Esophagus muscularis mucosa (tissue), 4 donors: Measurements from ENCODE around the gene UBAP2L.

ENCODE experiments used
- CTCF ChIP-seq, 3 experiments: fragments of 200-600 bp in 2 of 3; fragments of 450-650 bp in 1 of 3; sonication (generic) in 2 of 3; IDR thresholded peaks; one replicate each; pipeline ENCODE4 v1.5.1; 2017 to 2019; ENCODE audit warnings: antibody characterized with exemption in 3 of 3, mild to moderate bottlenecking in 2 of 3, moderate library complexity in 1 of 3
- EP300 ChIP-seq: sonication (generic); formaldehyde crosslinking; IDR thresholded peaks from one replicate; pipeline ENCODE4 v1.6.1; 2017; ENCODE audit warnings: antibody characterized with exemption
- POLR2A ChIP-seq: fragments of 450-650 bp; IDR thresholded peaks from one replicate; pipeline ENCODE4 v1.6.1; 2017; ENCODE audit warnings: antibody characterized with exemption, moderate library complexity, mild to moderate bottlenecking, low read depth
- POLR2AphosphoS5 ChIP-seq, 2 donors: sonication (generic); formaldehyde crosslinking; IDR thresholded peaks; one replicate each; pipeline ENCODE4 v1.6.1; 2017; ENCODE audit warnings: antibody characterized with exemption in 2 of 2

DNA sequence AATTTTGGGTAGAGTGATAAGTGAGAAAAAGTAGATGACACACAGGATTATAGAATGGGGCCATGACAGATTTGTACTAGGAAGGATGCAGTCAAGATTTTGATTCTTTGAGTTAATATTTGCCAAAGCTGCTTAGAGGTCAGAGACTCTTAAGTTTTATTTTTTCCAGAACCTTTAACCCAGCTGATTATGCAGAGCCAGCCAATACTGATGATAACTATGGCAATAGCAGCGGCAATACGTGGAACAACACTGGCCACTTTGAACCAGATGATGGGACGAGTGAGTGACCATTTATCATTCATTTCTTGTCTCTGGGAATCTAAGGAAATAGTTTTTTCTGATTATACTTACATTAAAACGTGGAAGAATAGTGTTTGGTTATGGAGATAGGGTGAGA, 16.1 kb downstream of the UBAP2L start:
- TF ChIP-seq EP300 (no peak), CTCF (IDR thresholded peaks at IDR 0.05) (no peak), POLR2A (no peak), POLR2AphosphoS5 (IDR thresholded peaks at IDR 0.05) (no peak)
